Limb (tissue), 2 donors: Measurements from ENCODE around the gene TF.

Source experiments
- DNase-seq, 2 donors: peaks; one replicate each; pipeline ENCODE4 v3.0.0-alpha.2; 2016; ENCODE audit errors: extremely low spot score in 2 of 2

The TF gene

DNA sequence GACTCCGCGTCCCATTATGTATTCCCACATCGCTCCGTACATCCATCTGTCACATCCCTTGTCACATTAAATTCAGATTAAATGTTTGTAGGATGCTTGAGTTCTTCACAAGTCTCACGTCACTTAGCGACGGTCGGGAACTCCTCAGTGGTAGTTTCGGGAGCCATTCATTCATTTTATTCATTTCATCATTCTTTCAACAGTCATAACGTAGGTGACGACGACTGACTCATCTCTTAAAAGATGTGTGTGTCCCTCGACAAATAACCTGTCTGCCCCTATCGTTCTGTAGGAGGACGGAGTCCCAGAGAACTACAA lies 59.1 kb downstream of the TF start:
- no peak for DNase-seq

DNA sequence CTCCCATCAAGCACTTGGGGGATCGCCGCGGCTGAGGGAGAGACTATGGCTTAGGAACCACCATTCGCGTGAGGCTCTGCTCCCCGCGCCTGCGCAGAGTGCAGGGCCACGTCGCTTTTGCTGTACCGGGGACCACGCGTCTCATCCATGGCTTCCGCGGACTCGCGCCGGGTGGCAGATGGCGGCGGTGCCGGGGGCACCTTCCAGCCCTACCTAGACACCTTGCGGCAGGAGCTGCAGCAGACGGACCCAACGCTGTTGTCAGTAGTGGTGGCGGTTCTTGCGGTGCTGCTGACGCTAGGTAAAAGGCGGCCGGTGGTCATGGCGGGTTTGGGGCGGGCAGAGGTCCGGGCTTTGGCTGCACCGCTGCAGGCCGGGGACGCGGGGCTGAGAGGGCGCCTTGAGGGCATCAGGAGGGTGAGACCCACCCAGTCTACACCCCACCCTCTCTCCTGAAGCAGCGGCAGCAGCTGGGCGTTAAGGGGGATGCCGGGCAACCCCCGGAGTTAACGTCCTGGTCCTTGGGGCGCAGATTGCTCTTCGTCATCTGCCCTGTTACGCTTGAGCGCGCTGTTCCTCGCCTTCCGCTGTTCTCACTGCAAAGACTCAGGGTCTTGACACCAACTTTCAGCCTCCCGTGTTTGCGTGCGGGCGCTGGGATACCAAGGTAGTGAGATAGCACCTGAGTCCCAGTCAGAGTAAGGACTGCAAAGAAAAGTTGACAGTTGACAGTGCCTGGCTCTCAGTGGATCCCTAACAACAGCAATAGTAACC lies 59.7 kb downstream of the TF start, which contains the start of gene SRPRB:
SRPRB (plus strand) TSS at position 114 of the 774 bp plus-strand sequence; CDS start at position 148, 34 bp downstream.
- peak; percentile 94 to 95 for DNase-seq

DNA sequence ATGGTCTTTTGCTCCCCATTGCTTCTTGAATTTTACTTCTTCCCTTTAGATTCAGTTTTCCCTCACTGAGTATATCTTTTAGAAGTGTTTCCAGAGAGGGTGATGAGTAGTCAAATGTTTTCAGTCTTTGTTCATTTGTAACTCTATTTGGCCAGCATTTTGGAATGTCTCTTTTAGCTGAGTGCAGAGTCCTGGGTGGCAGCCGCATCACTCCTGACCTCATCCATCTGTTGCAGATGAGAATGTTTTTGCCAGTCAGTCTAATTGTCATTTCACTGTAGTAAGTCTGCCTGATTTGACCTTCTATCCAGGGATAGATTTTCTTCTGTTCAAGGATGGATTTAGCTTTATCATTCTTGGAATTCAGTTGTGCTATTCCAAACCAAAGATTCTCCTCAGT lies 66.7 kb downstream of the TF start:
- no peak for DNase-seq

DNA sequence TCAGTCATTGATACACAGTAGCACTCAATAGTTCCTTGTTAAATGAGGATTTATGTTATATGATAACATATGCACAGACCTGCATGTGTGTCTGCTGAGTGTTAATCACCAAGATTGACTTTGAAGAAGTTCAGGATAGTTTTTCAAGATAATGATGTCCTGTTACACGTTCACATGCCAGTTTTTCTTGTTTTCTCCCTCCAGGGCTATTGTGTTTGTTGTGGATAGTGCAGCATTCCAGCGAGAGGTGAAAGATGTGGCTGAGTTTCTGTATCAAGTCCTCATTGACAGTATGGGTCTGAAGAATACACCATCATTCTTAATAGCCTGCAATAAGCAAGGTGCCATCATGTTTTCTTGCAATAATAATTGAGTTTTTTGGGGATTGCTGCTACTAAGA lies 69.2 kb downstream of the TF start:
- no peak for DNase-seq

DNA sequence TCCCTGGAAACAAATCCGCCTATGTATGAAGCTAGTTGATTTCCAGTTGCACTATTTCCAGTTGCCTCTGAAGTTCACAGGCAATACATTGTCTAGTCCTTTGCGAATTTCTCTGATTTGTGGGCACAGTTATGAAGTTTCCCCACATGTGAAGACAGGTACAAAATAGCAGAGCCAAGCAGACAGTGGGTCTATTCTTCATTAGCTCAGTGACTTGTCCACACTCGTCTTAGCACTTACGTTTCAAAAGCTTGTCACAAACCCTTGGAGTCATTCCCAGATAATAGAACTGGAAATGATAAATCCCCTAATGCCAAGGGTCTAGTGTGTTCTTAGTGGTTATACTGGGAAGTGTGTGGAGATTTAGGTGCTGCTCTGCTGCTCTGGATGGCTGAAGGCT lies 73.9 kb downstream of the TF start:
- DNase-seq = no peak

DNA sequence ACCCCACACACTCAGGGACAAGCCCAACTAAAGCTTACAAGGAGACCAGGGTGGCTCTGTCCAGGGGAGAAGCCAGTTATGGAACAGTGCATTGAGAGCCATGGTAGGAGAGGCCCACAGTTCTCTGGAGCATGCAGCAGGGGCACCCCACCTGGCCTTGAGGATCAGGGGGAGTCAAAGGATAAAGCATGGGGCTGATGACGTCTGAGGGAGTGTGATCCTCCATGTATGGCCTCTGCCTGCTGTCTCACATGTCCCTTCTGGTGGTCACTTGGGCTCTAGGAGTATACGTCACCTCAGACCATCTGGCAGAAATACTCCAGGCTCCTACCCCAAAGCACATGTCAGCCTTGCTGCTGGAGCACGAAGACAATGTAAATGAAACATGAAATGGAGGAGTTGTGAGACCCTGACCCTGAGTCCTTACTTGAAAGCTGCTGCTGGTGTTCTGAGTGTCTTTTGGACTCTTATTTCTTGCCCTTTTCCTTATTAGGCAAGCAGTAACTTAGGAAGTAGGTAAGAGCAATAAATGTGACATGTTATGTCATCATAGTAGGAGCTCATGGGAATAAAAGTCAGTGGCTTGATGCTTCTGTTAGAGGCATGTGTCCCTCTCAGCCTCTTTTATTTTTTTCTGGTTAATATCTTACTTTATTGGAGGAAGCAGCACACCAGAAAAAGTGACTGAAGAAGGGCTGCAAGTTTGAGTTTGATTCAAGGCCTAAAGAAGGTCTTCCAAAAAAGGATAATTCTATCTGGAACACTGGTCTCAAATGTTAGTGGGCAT lies 74.9 kb downstream of the TF start:
- DNase-seq = no peak

DNA sequence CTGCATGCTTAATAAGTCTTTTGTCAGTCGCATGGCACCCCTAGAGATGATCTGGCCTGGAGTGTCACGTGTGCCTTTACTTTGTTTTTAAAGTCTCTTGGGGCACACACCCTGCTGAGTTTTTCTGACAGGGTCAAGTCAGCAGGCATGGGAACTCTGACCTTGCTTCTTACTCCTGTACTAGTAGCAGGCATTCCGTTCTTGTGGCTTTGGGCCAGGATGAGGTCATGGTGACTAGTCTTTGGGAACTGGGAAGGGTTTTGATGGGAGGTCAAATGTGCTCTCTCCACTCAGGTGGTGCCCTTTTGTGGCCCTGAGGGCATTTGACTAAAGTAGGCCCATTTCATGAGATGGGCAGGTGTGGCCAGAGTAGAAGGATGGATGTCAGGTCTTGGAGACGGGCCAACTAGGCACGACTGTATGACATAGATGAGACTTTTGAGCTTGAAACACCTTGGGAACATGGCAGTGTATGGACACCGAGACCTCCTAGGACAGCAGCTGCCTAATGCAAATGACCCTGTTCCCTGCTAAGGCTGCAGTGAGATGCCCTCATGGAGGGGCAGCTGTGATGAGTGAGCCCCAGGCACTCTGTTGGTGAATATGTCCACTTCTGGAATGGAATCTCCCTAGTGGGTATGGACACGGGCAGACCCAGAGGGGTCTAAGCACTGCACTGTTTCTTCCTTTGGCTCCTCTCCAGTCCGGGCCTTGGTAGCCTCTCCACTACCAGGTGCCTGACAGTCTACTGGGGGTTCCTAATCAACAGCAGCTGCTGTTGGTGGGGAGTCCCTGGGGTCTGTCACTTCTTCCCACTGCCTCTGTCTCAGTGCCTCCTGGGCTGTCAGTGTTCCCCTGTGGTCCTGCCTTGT lies 75.8 kb downstream of the TF start:
- DNase-seq = no peak

DNA sequence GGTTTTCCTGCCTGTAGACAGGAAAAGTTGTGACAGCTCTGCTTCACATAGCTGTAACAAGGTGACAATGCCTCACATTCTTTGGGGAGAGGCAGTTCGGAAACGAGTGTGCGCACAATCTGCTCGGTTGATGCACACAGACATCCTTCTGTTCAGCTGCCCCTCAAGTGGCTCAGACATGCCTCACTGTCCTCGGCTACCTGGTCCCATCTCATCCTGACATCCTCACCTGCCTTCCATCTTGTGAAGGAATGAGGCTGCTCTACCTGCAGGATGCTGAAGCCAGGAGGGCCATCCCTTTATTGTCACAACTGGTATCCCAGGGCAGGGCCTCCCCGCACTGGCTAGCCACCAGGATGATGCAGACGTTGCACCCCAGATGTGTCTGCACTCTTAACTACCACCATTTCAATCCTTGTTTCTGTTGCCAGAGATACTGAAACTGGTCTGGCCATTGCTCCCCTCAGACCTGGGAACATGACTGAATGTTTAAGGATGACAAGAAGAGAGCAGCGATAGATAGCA lies 78.8 kb downstream of the TF start:
- DNase-seq = no peak

DNA sequence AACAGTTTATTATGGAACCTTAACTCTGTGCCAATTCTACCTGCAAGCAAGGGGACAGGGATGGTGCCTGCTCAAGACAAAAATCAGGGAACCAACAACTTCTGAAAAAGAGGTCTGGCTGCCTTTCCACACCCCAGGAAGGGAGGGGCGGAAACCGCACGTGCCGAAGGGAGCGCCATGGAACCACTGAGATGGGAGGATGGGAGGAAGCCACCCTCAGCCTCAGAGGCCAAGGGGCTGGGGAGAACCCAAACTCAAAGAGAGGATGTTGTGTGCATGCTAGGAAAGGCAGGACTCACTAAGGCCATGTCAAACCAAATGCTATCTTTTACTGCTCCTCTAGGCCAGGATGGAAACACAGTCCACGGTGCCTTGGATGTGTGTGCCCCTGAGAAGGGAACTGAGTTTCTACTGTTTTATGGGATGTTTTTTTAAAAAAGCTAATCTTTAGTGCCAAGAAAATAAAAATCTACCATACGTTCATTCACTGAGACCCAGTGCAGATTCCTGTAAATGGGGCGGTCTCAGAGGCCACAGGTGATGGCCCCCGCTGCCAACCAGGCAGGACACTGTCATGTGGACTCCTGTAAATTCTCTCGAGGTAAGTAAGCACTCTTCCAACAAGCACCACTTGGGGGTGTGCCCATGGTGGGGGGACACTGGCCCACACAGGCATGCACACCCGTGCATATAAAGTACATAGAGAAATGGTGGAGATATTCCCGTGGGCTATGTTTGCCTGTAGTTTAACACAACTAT lies 80.0 kb downstream of the TF start:
- DNase-seq = no peak

DNA sequence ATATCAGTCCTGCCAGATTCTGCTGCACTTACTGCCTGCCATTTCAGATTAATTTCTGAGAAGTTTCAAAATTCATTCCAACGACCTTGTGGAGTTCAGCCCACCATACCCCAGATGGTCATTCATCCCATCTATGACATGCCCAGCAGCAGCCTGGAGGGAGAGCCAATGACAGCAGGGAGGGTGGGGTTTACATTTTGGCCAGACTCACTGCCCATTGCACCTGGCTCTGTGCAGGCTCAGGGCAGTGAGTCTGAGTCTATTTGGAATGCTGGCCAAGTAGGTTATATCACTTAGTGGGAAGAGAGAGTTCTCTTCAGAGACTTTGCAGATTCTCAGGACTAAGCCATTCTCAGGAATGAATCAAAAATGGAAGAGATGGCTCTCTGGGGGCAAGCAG lies 80.9 kb downstream of the TF start:
- DNase-seq = no peak

DNA sequence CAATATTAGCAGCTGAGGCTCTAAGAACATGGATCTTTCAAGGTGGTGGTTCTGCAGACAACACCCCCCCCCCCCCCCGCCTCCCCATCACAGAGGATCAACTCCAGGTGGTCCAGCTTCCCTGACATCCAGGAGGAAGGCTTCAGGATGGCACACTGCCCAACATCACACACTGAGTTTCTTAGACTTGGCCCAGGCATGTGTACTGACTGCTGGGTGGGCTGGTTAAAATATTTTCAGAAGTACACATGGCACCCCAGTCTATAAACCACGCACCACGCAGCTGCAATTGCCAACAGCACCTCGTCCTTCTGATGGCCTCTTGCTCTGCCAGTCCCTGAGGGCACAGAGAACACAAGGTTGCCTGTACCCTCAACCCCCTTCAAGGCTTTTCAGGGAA lies 81.5 kb downstream of the TF start:
- no peak for DNase-seq

DNA sequence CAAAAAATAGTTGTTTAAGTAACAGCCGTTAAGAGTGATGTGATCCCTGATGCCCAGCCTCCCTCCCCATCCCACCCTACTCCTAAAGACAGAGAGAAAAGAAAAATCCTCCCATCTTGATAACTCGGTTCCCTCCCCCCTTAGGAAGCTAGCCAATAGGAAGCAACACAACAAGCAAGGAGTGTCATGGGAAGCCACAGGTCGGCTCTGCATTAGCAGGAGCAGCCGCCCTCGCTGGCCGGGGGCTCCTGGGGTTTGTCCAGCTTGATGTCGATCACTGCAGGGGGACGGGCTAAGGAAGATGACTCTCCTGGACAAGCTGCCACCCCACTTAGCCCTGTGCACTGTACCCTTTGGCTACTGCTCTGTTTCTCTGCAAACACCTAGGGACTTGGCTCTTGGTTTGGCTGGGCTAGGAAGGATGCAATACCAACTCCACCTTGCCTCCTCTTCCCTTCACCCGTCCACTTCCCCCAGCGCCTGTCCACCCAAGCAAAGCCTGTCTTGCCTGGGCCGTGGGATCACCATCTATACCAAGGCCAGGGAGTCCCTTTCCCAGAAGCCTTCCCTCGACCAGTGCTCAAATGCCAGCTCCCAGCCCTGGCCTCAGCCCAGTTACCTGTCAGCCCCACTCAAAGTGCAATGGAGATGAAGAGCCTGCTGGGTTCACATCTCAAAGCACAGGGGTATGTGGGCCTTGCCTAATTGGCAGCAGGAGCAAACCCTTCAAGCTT lies 82.5 kb downstream of the TF start:
- no peak for DNase-seq

DNA sequence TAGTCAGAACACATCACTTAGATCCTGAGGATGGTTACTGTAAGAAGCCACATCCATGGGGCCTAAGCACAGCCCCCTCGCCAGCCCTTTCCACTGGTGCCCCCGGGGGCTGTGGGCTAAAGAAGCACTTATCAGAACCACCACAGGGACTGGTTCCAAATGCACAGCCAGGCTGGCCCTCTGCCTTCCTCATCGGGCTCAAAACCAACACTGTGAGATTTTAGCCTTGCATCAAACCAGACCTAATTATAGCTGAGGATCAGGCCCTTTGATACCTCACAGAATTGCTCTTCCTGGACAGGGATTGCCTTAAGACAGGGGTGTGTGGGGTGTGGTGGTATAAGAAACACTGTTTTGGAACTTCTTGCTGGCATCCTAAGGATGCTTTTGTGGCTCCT lies 83.1 kb downstream of the TF start:
- no peak for DNase-seq

DNA sequence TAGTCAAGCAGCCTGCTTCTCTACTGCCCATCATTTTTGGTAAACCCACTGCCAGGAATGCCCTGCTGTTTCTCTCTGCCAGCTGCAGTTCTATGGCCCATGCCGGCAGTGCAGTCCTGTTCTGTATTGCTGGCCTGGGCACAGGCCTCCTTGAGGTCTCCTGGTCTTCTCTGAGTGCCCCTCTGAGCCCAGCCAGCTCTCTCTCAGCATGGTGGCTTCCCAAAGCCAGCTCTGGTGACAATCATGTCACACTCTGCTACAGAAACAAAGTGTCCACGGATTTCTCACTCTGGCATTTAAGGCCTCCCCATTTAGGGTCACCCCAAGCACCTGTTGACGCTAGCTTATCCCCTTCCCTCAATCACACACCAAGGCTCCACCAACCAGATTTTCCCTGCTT lies 83.9 kb downstream of the TF start:
- no peak for DNase-seq

DNA sequence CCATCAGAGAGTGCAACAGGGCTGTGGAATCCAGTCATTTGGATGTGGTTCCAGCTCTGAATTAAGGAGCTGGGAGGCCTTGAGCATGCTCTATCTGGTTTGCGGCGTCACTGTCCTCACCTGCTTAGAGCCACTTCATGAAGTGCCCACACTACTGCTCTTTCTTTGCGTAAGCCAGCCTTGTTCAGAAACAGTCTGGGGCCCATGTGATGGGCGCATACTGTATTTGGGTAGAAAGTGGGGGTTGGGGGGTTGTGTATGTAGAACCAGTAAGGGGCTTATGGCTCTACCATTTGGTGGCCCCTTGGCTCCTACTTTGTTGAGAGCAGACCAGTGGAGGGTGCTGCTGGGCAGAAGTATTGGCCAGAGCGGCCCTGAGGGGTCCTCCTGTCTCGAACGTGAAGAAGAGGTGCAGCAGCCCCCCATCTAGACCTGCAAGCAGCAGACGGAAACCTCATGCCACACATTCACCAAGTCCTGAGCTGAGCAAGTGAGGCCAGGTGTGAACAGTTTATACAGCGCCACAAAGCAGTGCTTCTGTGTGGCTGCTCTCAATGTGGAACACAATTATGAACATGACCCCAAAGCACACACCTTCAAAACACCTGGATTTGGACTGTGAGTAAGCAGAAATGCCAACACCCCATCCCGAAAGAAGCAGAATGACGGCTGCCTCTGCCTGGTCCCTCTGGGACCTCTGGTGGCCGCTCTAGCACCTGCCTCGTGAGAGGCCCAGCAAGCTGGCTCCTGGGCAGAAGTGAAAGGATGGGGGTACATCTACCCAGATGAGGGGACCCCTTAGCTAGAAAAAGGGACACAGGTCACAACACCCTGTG lies 86.0 kb downstream of the TF start:
- DNase-seq = no peak

DNA sequence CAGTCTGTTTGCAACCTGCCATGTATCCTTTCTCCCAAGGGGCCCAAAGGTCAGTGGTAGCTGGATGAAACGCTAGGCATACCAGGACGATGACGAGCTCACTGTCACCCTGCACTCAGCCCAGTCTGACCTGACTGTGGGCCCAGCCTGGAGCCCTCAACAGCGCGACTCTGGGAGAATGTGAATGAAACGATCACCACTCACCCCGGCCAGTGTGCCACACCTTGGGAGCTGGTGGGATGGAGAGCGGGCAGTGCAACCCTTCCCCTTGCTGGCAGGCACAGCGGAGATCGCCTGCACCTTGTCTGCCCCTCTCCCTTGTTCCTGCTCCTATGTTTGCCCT lies 86.6 kb downstream of the TF start:
- no peak for DNase-seq

DNA sequence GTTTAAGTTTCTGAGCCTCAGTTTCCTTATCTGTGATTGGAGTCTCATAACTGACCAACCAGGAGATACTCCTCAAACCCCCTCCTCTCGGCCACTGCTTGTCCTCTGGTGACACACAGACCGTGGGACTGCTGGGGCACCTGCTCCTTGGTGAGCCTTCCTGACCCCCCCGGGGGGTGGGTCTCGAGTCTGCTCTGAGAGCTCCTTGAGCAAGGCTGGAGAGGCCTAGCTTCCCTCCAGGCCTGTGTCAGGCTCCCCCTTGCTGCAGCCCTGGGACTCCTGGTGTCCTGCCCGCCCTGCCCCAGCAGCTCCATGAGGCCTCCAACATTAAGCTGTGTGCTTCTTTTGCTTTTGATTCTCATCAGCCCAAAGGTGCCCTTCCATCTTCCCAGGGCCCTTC lies 87.1 kb downstream of the TF start:
- DNase-seq = no peak

DNA sequence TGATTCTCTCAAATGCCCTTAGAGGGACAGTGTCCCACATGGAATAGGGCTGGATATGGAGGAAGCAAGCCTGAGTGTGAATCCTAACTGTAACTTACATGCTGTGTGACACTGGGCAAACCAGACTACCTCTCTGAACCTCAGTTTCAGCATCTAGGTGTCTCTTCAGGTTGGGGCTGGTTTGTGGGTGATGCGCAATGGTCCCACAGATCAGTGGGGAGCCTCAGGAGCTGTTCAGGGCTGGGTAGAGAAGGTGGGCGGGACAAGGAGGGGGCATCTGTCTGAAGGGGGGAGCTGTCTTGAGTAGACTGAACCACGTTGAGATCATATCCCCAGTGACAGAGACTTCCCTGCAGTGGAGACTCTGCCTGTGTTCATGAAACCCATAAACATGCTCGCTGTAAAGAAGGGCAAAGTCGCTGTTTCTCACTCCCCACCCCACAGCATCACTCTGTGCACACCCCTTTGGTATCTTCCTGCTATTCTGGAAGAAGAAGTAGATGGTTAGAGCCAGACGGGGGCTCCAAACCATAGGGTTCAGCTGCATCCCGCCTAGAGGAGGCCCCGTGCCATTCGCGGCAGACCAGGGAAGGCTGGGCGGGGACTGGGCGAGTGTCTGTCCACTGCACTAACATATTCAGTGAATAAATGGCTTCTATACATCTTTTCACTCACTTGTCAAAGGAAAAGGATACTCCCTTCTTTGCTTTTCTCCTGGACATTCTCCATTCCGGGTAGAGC lies 87.9 kb downstream of the TF start:
- no peak for DNase-seq
